Gastrocnemius medialis (tissue), 4 donors: ENCODE results near the gene LMOD2. TPM values are rescaled to one million over a fixed set of nuclear protein-coding genes. Genes with fewer than 3 reads are reported as not detected.

Source experiments
- ATAC-seq, 2 donors: fragments of 150-250 bp; one replicate each; pipeline ENCODE4 v1.9.1; 2016
- DNase-seq, 2 donors: peaks; one replicate each; pipeline ENCODE4 v3.0.0-alpha.2; 2019
- H3K27ac ChIP-seq, 4 donors: fragments of 200-600 bp; sonication (generic); 1 replicate in 1 of 4; 2 replicates in 3 of 4; pipeline ENCODE4 v1.5.1; 2016 to 2018; ENCODE audit warnings: mild to moderate bottlenecking in 2 of 4, moderate library complexity in 1 of 4
- H3K27me3 ChIP-seq, 3 donors: fragments of 200-600 bp; sonication (generic) in 2 of 3; 1 replicate in 1 of 3; 2 replicates in 2 of 3; pipeline versions ENCODE4 v1.5.1 to v1.6.0; 2016 to 2019; ENCODE audit warnings: mild to moderate bottlenecking in 1 of 3, moderate library complexity in 1 of 3
- H3K36me3 ChIP-seq, 2 donors: fragments of 200-600 bp; sonication (generic) in 1 of 2; one replicate each; pipeline ENCODE4 v1.5.1; 2017 to 2018
- H3K4me1 ChIP-seq, 2 donors: fragments of 200-600 bp; sonication (generic) in 1 of 2; one replicate each; pipeline ENCODE4 v1.5.1; 2016 to 2017; ENCODE audit warnings: mild to moderate bottlenecking in 2 of 2
- H3K4me3 ChIP-seq, 4 donors: fragments of 200-600 bp; sonication (generic) in 3 of 4; 1 replicate in 1 of 4; 2 replicates in 3 of 4; pipeline ENCODE4 v1.5.1; 2016 to 2019; ENCODE audit warnings: mild to moderate bottlenecking in 2 of 4
- H3K9me3 ChIP-seq, 3 donors: fragments of 200-600 bp; sonication (generic) in 2 of 3; 1 replicate in 1 of 3; 2 replicates in 2 of 3; pipeline ENCODE4 v1.5.1; 2016 to 2019
- CTCF ChIP-seq, 5 experiments: fragments of 450-650 bp in 3 of 5; fragments of 200-600 bp in 2 of 5; sonication (generic) in 2 of 5; IDR thresholded peaks in 4 of 5; conservative IDR thresholded peaks in 1 of 5; 1 replicate in 4 of 5; 2 replicates in 1 of 5; pipeline ENCODE4 v1.5.1; 2016 to 2019; ENCODE audit warnings: antibody characterized with exemption in 5 of 5, mild to moderate bottlenecking in 3 of 5, moderate library complexity in 3 of 5
- POLR2A ChIP-seq, 2 donors: fragments of 450-650 bp; IDR thresholded peaks; one replicate each; pipeline ENCODE4 v1.6.1; 2017; ENCODE audit warnings: antibody characterized with exemption in 2 of 2, mild to moderate bottlenecking in 2 of 2, moderate library complexity in 2 of 2
- in situ Hi-C, 4 donors: fragments of 200-750 bp; cut with MboI; loops; one replicate each; pipeline versions ENCODE4 v1.15.0 to v1.8.0; 2017; ENCODE audit warnings: low sequenced_read_pairs in 4 of 4
- intact Hi-C: fragments of 100-400 bp; cut with DNase I; formaldehyde crosslinking; loops from one replicate; pipeline ENCODE4 v1.15.1; 2023; ENCODE audit warnings: low total_unique reads
- total RNA-seq, 4 donors: library from RNA; depleted of rRNA; stranded (reverse); fragments of >200 nt; gene quantifications; one replicate each; pipeline versions ENCODE4 v1.1.0 to v1.2.3, GENCODE V29; 2016

LMOD2 gene
- total RNA-seq, 4 donors from 2014 or later = 150 to 518 (median 314) TPM

- in situ Hi-C loops = loop anchor here in 1 of 4 donors (25.0 kb wide), 1 partner anchor 187 kb away; no protein-coding TSS in a partner anchor
- TF ChIP-seq CTCF (IDR thresholded peaks at IDR 0.05 in 4 of 5, conservative IDR thresholded peaks at IDR 0.05 in 1 of 5) = no peak
- no peak for TF ChIP-seq POLR2A (IDR thresholded peaks at IDR 0.05)
- no peak for ATAC-seq
- Histone ChIP-seq H3K27me3 (no peaks in the 10 kb centered on the region), H3K36me3 (no peaks in the 10 kb centered on the region), H3K4me1 (peaks cover 49 to 61% of the 10 kb centered on the region in 2 donors), H3K4me3 (no peak overlapping the region), H3K27ac (peak overlapping the region; percentile 35 to 87 (median 79)), H3K9me3 (no peaks in the 10 kb centered on the region)
- intact Hi-C loops = no loop called here
- no peak for DNase-seq
Measured at GRCh38 chr7:123675181-123675473, 19.5 kb downstream of the LMOD2 start.

- in situ Hi-C loops (loop anchor here in 1 of 4 donors (25.0 kb wide), 1 partner anchor 185 kb away; no protein-coding TSS in a partner anchor), intact Hi-C loops (no loop called here)
- TF ChIP-seq CTCF (IDR thresholded peaks at IDR 0.05 in 4 of 5, conservative IDR thresholded peaks at IDR 0.05 in 1 of 5) (no peak), POLR2A (IDR thresholded peaks at IDR 0.05) (no peak)
- no peaks in the 10 kb centered on the region for H3K9me3 ChIP-seq
- ATAC-seq = no peak
- H3K27me3 ChIP-seq = no peaks in the 10 kb centered on the region
- peaks cover 69 to 82% of the 10 kb centered on the region in 2 donors for H3K4me1 ChIP-seq
- no peak for DNase-seq
- H3K36me3 ChIP-seq = no peaks in the 10 kb centered on the region
- peak overlapping the region in 3 of 4 donors; percentile 11 to 82 (median 51) for H3K27ac ChIP-seq
- no peak overlapping the region for H3K4me3 ChIP-seq
Measured at GRCh38 chr7:123677061-123677715, 21.5 kb downstream of the LMOD2 start.

GRCh38 chr7:123679614-123680013, 23.9 kb downstream of the LMOD2 start:
- peak; percentile 72 to 77 for DNase-seq
- intact Hi-C loops = loop anchor here (2.0 to 5.0 kb wide), 4 partner anchors 17 to 97 kb away; partner anchors contain the start of gene WASL
- Histone ChIP-seq H3K4me3 (no peak overlapping the region), H3K9me3 (no peaks in the 10 kb centered on the region), H3K36me3 (peaks cover 0 to 8% of the 10 kb centered on the region in 2 donors), H3K27ac (peak overlapping the region; percentile 75 to 85 (median 80)), H3K27me3 (no peaks in the 10 kb centered on the region), H3K4me1 (peaks cover 62 to 71% of the 10 kb centered on the region in 2 donors)
- in situ Hi-C loops = loop anchor here (10.0 to 25.0 kb wide), 2 partner anchors 183 to 185 kb away; no protein-coding TSS in a partner anchor
- TF ChIP-seq POLR2A (IDR thresholded peaks at IDR 0.05) = no peak
- no peak for TF ChIP-seq CTCF (IDR thresholded peaks at IDR 0.05 in 4 of 5, conservative IDR thresholded peaks at IDR 0.05 in 1 of 5)
- ATAC-seq = peak; percentile 77 to 93

GRCh38 chr7:123680580-123680979, 24.9 kb downstream of the LMOD2 start:
- no peaks in the 10 kb centered on the region for H3K27me3 ChIP-seq
- in situ Hi-C loops = loop anchor here (10.0 to 25.0 kb wide), 2 partner anchors 182 to 184 kb away; no protein-coding TSS in a partner anchor
- no peak overlapping the region for H3K4me3 ChIP-seq
- no peaks in the 10 kb centered on the region for H3K9me3 ChIP-seq
- ATAC-seq (no peak), DNase-seq (no peak)
- intact Hi-C loops = loop anchor here (2.0 to 5.0 kb wide), 3 partner anchors 38 to 98 kb away; partner anchors contain the start of gene WASL
- peak overlapping the region; percentile 75 to 85 (median 80) for H3K27ac ChIP-seq
- H3K36me3 ChIP-seq = peaks cover 0 to 8% of the 10 kb centered on the region in 2 donors
- peaks cover 52 to 61% of the 10 kb centered on the region in 2 donors for H3K4me1 ChIP-seq
- TF ChIP-seq CTCF (IDR thresholded peaks at IDR 0.05 in 4 of 5, conservative IDR thresholded peaks at IDR 0.05 in 1 of 5) = no peak
